HG02759 (cell line): ENCODE results near the gene TMEM151B.

Source experiments
- ATAC-seq: cut with Tn5 transposase; IDR thresholded peaks from one replicate; pipeline ENCODE4 v1.9.1; 2021; ENCODE audit warnings: mild to moderate bottlenecking, moderate library complexity; ENCODE audit not compliant: unreplicated experiment

Gene TMEM151B

GRCh38 chr6:44277763-44278162 is 7.5 kb downstream of the TMEM151B start:
- ATAC-seq, result no peak

- ATAC-seq, result no peak
Observed at GRCh38 chr6:44278315-44278714, 8.1 kb downstream of the TMEM151B start.

- ATAC-seq, result no peak
Observed at GRCh38 chr6:44278774-44279697, 8.8 kb downstream of the TMEM151B start.

GRCh38 chr6:44284121-44284520 is 13.9 kb downstream of the TMEM151B start:
- ATAC-seq, result no peak

- no peak for ATAC-seq
Observed at GRCh38 chr6:44284867-44285266, 14.6 kb downstream of the TMEM151B start.

GRCh38 chr6:44285552-44286284 is 15.5 kb downstream of the TMEM151B start:
- no peak for ATAC-seq

- no peak for ATAC-seq
Observed at GRCh38 chr6:44286285-44286565, 16.0 kb downstream of the TMEM151B start.

GRCh38 chr6:44286747-44287146 is 16.5 kb downstream of the TMEM151B start:
- ATAC-seq, result no peak

- no peak for ATAC-seq
Observed at GRCh38 chr6:44289726-44290260, 19.5 kb downstream of the TMEM151B start.

- ATAC-seq, result no peak
Observed at GRCh38 chr6:44291841-44292240, 21.6 kb downstream of the TMEM151B start.

GRCh38 chr6:44292661-44293365 is 22.6 kb downstream of the TMEM151B start:
- no peak for ATAC-seq

- no peak for ATAC-seq
Observed at GRCh38 chr6:44294832-44295791, 24.9 kb downstream of the TMEM151B start.

GRCh38 chr6:44297063-44298038 is 27.1 kb downstream of the TMEM151B start:
- ATAC-seq, result peak; percentile 59

- ATAC-seq, result no peak
Observed at GRCh38 chr6:44298055-44298803, 28.0 kb downstream of the TMEM151B start.

GRCh38 chr6:44298864-44299263 is 28.6 kb downstream of the TMEM151B start:
- ATAC-seq, result no peak

- no peak for ATAC-seq
Observed at GRCh38 chr6:44300292-44300823, 30.1 kb downstream of the TMEM151B start.

GRCh38 chr6:44301106-44301505 is 30.9 kb downstream of the TMEM151B start:
- ATAC-seq, result no peak
